ENCODE measurements around the gene PRR14.

PRR14 gene

DNA sequence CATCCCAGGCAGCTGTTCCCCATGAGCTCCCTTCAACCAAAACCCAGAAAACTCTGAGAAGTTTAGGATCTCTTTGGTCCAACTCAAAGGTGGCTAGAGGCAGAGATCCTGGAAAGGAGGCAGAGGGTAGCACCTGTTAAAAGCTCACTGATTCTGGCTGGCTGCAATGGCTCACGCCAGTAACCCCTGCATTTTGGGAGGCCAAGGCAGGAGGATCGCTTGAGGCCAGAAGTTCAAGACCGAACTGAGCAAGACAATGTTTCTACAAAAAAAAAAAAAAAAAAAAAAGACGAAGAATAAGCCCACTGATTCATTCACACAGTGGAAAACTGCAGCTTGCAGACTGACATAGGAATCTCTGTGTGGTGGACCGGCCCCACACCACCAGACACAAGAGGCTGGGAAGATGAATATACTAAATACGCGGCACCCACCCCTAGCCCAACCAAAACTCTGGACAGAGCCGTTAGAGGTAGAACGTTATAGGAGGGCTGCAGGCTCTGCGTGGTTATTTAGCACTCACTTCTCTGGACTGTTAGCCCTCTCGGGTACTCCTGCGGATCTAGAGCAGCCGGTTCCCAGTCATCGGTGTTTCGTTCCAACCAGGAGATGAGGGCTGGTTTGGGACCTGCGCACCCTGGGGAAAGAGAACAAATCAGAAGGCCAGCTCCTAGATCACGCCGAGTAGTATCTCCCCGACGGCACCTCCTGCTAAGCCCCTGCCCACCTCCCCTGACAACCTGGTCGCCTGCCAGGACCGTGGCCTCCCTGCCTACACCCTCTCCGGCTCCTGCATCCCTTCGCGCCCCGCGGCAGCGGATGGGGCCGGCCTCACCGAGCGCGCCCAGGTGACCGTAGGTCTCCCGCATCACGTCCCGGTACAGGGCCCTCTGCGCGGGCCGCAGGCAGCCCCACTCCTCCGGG, 41.5 kb upstream of the PRR14 start:
- TF ChIP-seq, protein P1, sequence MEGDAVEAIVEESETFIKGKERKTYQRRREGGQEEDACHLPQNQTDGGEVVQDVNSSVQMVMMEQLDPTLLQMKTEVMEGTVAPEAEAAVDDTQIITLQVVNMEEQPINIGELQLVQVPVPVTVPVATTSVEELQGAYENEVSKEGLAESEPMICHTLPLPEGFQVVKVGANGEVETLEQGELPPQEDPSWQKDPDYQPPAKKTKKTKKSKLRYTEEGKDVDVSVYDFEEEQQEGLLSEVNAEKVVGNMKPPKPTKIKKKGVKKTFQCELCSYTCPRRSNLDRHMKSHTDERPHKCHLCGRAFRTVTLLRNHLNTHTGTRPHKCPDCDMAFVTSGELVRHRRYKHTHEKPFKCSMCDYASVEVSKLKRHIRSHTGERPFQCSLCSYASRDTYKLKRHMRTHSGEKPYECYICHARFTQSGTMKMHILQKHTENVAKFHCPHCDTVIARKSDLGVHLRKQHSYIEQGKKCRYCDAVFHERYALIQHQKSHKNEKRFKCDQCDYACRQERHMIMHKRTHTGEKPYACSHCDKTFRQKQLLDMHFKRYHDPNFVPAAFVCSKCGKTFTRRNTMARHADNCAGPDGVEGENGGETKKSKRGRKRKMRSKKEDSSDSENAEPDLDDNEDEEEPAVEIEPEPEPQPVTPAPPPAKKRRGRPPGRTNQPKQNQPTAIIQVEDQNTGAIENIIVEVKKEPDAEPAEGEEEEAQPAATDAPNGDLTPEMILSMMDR (IDR thresholded peaks at IDR 0.05): no peak

DNA sequence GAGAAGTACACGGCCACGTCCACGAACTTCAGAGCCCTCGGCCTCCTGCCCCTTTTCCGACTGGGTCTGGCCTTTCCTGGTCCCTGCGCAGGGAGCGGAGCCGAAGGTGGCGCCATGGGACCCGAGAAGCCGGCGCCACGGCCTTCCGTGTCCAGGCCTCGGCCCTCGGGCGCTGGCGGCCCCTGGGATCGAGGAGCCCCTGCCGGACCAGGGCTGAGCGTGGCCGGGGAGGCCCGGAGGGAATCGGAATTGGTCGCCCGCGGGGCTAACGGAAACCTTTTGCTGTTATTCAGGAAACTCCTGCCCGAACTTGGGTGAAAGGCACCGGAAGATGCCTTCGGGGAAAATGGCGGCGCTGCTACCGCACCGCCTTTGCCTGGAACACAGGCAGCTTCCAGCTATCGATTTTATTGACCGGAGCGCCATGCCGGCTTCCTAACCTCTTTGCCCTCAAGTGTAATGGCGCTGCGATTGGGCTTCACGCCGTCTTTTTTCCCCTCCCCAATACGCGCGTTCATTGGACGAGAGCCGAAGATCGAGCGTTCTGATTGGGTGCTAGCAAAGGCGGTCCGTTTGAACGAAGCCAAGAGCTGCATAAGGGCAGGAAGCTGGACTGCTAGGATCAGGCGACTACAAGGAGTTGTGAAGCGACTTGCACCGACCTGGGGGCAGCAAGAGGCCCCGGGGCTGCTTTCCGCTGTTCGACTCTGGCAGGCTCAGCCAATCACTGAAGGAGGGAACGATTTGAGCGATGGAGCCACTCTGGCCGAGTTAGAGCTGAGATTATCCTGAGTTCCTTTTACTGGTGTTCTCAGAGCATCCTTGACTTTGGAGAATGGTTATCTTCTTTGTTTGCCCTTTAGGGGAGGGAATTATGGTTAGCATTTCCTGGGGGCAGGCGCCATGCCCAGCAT, 40.6 kb upstream of the PRR14 start, which contains the start of gene ZNF689:
Gene ZNF689, minus strand, starts transcription at position 464 of the 914 bp plus-strand sequence. Its CDS starts 348 bp downstream, at position 116.
- TF ChIP-seq, protein P1 (IDR thresholded peaks at IDR 0.05): no peak

DNA sequence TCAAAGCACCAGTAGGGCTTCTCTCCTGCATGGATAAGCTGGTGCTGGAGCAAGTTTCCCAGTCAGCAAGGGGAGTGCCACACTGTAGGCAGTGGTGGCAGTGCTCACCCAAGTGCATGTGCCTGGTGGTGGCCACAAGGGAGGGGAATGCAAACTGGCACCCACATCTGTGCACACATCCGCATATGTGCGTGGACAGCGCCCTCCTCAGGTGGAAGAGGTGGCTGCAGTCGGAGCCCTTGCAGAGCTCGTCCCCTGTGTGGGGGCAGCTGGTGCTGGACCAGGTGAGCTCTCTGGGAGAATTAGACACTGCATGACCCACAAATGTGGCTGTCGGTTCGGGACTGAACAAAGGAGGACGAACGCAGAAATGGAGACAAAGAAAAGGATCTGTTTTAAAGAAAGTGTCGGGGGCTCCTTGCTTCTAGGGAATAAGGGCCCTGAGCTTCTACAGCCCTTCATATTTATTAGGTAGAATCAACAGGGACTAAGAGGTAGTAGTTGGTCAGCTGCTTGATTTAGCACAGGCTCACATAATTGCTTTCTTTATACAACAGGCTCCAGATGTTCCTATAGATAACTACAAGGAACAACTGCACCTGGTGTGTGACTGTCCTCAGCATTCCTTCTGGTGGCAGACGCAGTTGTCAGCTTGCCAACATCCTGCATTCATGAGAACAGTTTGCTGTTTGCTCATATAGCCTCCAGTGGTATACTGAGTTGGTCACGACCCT, 35.2 kb upstream of the PRR14 start:
- TF ChIP-seq, protein P1 (IDR thresholded peaks at IDR 0.05): peak; percentile 26; the same call in 1 of the 2 replicates

DNA sequence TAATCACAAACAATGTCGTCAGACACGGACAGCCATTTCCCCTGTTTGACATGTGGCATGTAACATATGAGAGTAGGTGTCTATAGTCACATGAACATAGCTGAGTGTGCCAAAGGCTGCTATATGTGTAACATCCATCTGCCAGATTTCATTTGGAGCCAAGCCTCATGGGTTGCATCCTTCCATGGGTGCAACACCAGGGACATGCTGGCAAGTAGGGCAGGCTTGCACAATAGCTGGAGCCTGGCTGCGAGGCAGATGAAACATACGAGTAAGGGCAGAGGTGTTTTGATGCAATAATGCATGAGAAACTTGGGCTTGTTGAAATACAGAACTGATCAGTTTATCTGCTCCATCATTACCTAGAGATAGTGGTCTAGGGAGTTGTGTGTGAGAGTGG, 31.6 kb upstream of the PRR14 start:
- TF ChIP-seq, protein P1 (IDR thresholded peaks at IDR 0.05): no peak

DNA sequence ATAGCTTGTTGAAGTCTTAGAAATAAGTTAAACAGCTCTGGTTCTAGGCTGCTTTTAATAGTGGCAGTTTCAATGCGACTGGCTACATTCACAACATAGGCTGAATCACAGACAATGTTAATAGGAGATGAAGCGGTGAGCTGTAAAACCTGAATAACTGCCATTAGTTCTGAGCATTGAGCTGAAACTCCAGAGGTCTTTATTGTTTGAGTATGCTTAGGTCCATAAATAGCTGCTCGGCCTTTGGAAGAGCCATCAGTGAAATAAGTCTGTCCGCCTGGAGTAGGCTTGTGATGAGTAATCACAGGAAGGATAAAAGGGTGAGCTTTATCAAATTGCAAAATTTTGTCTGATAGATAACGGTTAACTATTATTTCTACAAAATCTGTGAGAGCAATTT, 31.1 kb upstream of the PRR14 start:
- TF ChIP-seq, protein P1 (IDR thresholded peaks at IDR 0.05): no peak

DNA sequence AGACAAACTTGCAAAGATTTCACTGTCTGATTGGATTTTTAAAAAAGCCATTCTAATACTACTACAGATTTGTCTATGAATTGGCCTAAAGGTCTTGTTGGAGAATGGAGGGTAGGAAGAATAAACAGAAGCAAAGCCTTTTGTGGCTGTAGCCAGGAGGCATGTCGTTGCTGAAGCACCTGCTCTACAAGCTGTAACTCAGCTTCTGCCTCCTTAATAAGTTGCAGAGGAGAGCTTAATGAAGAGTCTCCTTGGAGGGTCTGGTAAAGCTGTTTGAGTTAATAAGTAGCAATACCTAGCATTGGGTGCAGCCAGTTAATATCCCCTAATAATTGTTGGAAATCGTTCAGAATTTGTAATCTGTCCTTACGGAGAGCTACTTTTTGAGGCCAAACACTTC, 30.6 kb upstream of the PRR14 start:
- TF ChIP-seq, protein P1 (IDR thresholded peaks at IDR 0.05): no peak

DNA sequence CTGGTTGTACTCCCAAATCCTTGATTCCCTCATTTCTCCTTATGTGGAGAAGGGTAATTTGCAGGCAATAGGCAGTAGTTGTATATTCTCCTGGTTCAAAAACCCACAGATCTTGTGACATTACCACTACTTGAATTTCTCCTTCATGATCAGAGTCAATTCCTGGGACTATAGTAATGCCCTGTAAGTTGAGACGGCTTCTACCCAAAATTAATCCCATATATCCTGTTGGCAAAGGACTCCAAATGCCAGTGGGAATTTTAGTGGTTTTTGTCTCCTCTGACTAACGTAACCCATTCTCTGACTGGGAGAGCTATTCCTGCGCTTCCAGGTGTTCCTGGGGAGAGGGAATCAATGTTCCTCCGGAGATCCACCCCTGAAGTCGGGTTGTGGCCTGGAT, 29.0 kb upstream of the PRR14 start:
- TF ChIP-seq, protein P1 (IDR thresholded peaks at IDR 0.05): no peak

Measured in LNCAP (cell line).